GM12878 (cell line): ENCODE results near the gene FOXJ3. TPM values are rescaled to one million over a fixed set of nuclear protein-coding genes. Genes with fewer than 3 reads are reported as not detected.

Experiments used
- ATAC-seq: fragments of 200-7000 bp; cut with Tn5 transposase; 3 replicates; pipeline ENCODE4 v1.9.1; 2020; ENCODE audit warnings: mild to moderate bottlenecking, moderate library complexity
- BruUV-seq: library from RNA; stranded (reverse); fragments of 400-500 nt; replicated peaks from 2 replicates; lab custom pipeline; 2021; lab: Mats Ljungman, UMichigan
- CTCF ChIA-PET: fragments of 300-600 bp; sonication (Branson Sonifier 250); formaldehyde crosslinking; extraction: SDS; loops from one replicate; lab custom pipeline; 2021; ENCODE audit warnings: inconsistent platforms; lab: Yijun Ruan, JAX
- POLR2A ChIA-PET: fragments of 350-600 bp; formaldehyde crosslinking; extraction: SDS; loops from one replicate; lab custom pipeline; 2021; ENCODE audit warnings: inconsistent platforms; lab: Charles Lee
- RAD21 ChIA-PET: fragments of 300-600 bp; sonication (Branson Sonifier 250); formaldehyde crosslinking; loops from one replicate; lab custom pipeline; 2023; ENCODE audit warnings: antibody characterized with exemption; ENCODE audit not compliant: unreplicated experiment; lab: Charles Lee
- SMC1A ChIA-PET: fragments of 300-600 bp; sonication (Branson Sonifier 250); formaldehyde crosslinking; loops from one replicate; lab custom pipeline; 2023; ENCODE audit not compliant: unreplicated experiment, uncharacterized antibody; lab: Charles Lee
- DNase-seq: peaks from one replicate; pipeline ENCODE4 v3.0.0-alpha.2; 2011; ENCODE audit warnings: low read depth, low spot score
- FAIRE-seq: peaks from 3 replicates; lab custom pipeline; 2011; peaks lifted over from hg19 to GRCh38; lab: Jason Lieb, UNC
- H2AFZ ChIP-seq: 2 replicates; pipeline ENCODE4 v1.6.0; 2011; ENCODE audit warnings: low read depth, low read length, control low read depth; ENCODE audit not compliant: control insufficient read depth
- H3K27ac ChIP-seq: 2 replicates; pipeline ENCODE4 v1.5.1; 2011; ENCODE audit warnings: control low read depth; ENCODE audit not compliant: control insufficient read depth, insufficient read depth
- H3K27me3 ChIP-seq, 2 experiments: replicated peaks in 1 of 2; 2 replicates each; pipeline versions ENCODE4 v1.6.0 to v1.6.1; 2011; ENCODE audit warnings: low read length in 1 of 2; ENCODE audit not compliant: control insufficient read depth in 2 of 2, insufficient read depth in 2 of 2
- H3K36me3 ChIP-seq, 2 experiments: 2 replicates each; pipeline ENCODE4 v1.5.1; 2011; ENCODE audit warnings: low read length in 1 of 2; ENCODE audit not compliant: control insufficient read depth in 2 of 2, insufficient read depth in 2 of 2
- H3K4me1 ChIP-seq: 2 replicates; pipeline ENCODE4 v1.6.1; 2011; ENCODE audit warnings: mild to moderate bottlenecking, low read length, moderate library complexity, mixed read lengths; ENCODE audit not compliant: control insufficient read depth, insufficient read depth
- H3K4me2 ChIP-seq: 2 replicates; pipeline ENCODE4 v1.6.0; 2011; ENCODE audit warnings: control low read depth; ENCODE audit not compliant: control insufficient read depth, insufficient read depth
- H3K4me3 ChIP-seq: fragments of 200-600 bp; sonication (generic); 2 replicates; pipeline ENCODE4 v1.5.1; 2016
- H3K79me2 ChIP-seq: 2 replicates; pipeline ENCODE4 v1.6.0; 2011; ENCODE audit warnings: low read length; ENCODE audit not compliant: control insufficient read depth, insufficient read depth
- H3K9ac ChIP-seq: 2 replicates; pipeline ENCODE4 v1.8.0; 2011; ENCODE audit warnings: low read length, control low read depth, mixed read lengths; ENCODE audit not compliant: control insufficient read depth, insufficient read depth
- H3K9me3 ChIP-seq: replicated peaks from 3 replicates; pipeline ENCODE4 v1.5.1; 2011; ENCODE audit warnings: mild to moderate bottlenecking, low read length; ENCODE audit not compliant: control insufficient read depth, insufficient read depth
- H4K20me1 ChIP-seq: 2 replicates; pipeline ENCODE4 v1.6.0; 2011; ENCODE audit not compliant: control insufficient read depth, insufficient read depth
- BCL11A ChIP-seq: IDR thresholded peaks from 2 replicates; pipeline ENCODE4 v1.6.1; 2011; ENCODE audit warnings: low read depth, low read length
- EP300 ChIP-seq, 2 experiments: fragments of 150-350 bp in 1 of 2; IDR thresholded peaks; 2 replicates each; pipeline ENCODE4 v1.6.1; 2011 to 2012; ENCODE audit warnings: low read depth in 2 of 2, low read length in 2 of 2, borderline replicate concordance in 1 of 2, improper control_type of control experiment in 1 of 2, inconsistent platforms in 1 of 2; ENCODE audit not compliant: control insufficient read depth in 1 of 2
- HDAC6 ChIP-seq: fragments of 200-600 bp; sonication (generic); IDR thresholded peaks from one replicate; pipeline ENCODE4 v1.8.0; 2017; ENCODE audit warnings: antibody characterized with exemption; ENCODE audit not compliant: unreplicated experiment
- IKZF2 ChIP-seq, 2 experiments: fragments of 450-650 bp; IDR thresholded peaks; 2 replicates each; pipeline ENCODE4 v1.6.1; 2017; ENCODE audit warnings: mild to moderate bottlenecking in 2 of 2, moderate library complexity in 2 of 2
- MEF2B ChIP-seq: fragments of 450-650 bp; IDR thresholded peaks from 2 replicates; pipeline ENCODE4 v1.6.1; 2018; ENCODE audit warnings: mild to moderate bottlenecking, moderate library complexity; ENCODE audit not compliant: partially characterized antibody, poor library complexity, severe bottlenecking
- POLR2A ChIP-seq: IDR thresholded peaks from 2 replicates; pipeline ENCODE4 v1.6.1; 2011; ENCODE audit warnings: low read depth, mild to moderate bottlenecking, low read length
- RBBP5 ChIP-seq: fragments of 200-600 bp; sonication (generic); conservative IDR thresholded peaks from 2 replicates; pipeline ENCODE4 v1.6.1; 2016
- RFX5 ChIP-seq: IDR thresholded peaks from 2 replicates; pipeline ENCODE4 v1.6.1; 2011; ENCODE audit warnings: low read depth, low read length, improper control_type of control experiment
- TCF3 ChIP-seq: IDR thresholded peaks from 2 replicates; pipeline ENCODE4 v1.6.1; 2012; ENCODE audit warnings: low read depth, mild to moderate bottlenecking, low read length, borderline replicate concordance; ENCODE audit not compliant: insufficient read depth
- ZNF274 ChIP-seq: IDR thresholded peaks from one replicate; pipeline ENCODE4 v1.8.0; 2011; ENCODE audit not compliant: insufficient read length, insufficient read depth
- ZZZ3 ChIP-seq: IDR thresholded peaks from 2 replicates; pipeline ENCODE4 v1.6.1; 2011; ENCODE audit warnings: low read depth; ENCODE audit not compliant: control insufficient read depth, insufficient read length
- WGBS: methylation state at CpG from one replicate; pipeline ENCODE4 v1.1.6; 2016; ENCODE audit warnings: low lambda C conversion rate; ENCODE audit not compliant: insufficient replicate concordance, insufficient coverage; ENCODE audit errors: missing lambda C conversion rate; 5-methylcytosine and 5-hydroxymethylcytosine counted together
- in situ Hi-C: fragments of 300-500 bp; cut with MboI; formaldehyde crosslinking; loops from 9 replicates; pipeline ENCODE4 v1.14.3; 2018; ENCODE audit warnings: mixed read lengths
- intact Hi-C: fragments of 100-400 bp; cut with micrococcal nuclease; formaldehyde crosslinking; loops from one replicate; pipeline ENCODE4 v1.14.2; 2022; ENCODE audit not compliant: unreplicated experiment
- polyA plus RNA-seq, 11 experiments: library from polyadenylated mRNA; depleted of rRNA in 4 of 11; unstranded in 6 of 11; stranded (reverse) in 5 of 11; fragments of >200 nt; fragmentation: Nextera tagmentation in 4 of 11; fragmentation: Illumina TruSeq in 1 of 11; extraction: Ambion mirVana in 4 of 11; extraction: Trizol in 1 of 11; gene quantifications; 1 replicate in 1 of 11; 2 replicates in 10 of 11; pipeline versions ENCODE4 v1.2.1 to v1.2.3, GENCODE V29; 2011 to 2016; ENCODE audit warnings: inconsistent platforms in 2 of 11, missing spikeins in 2 of 11, low read depth in 1 of 11
- total RNA-seq, 4 experiments: library from RNA; depleted of rRNA in 3 of 4; stranded (reverse); fragments of >200 nt in 3 of 4; fragmentation: Illumina TruSeq in 1 of 4; extraction: Trizol in 1 of 4; gene quantifications; 2 replicates each; pipeline versions ENCODE4 v1.2.1 to v1.2.3, GENCODE V29; 2013 to 2021
- TF ChIP-seq, protein P1 (sequence below): IDR thresholded peaks from 2 replicates; pipeline ENCODE4 v1.6.1; 2011; ENCODE audit warnings: low read depth, mild to moderate bottlenecking, low read length, moderate library complexity, borderline replicate concordance; ENCODE audit errors: extremely low read depth

Gene FOXJ3
- total and polyA plus RNA-seq, 10 of the 15 experiments (the other 5 are each of a cell fraction or from before 2014, with no cell fraction given): 9.5 to 54.2 (median 24.7) TPM

DNA sequence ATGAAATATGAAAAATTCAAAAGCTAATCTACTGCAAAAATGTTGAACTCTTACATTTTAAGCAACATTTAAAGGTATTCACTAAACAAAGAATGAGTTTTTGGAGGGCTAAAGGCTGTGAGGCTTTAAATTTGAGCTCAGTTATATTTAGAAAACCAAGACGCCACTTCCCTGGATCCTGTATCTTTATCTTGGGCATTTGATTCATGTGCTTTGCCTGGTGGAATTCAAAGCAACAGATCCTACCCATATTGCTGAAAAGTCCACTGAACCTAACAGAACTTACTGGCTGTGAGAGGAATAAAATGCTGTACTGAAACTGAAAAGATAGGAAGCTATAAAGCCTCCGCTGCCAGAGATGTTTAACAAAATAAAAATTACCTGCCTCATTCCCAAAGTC is 14.3 kb downstream of the FOXJ3 start:
- POLR2A ChIA-PET: interaction anchor here (0.6 to 1.0 kb wide), 2 partner anchors 11 to 1942 kb away, joined by 3 to 4 read pairs; no protein-coding TSS in a partner anchor
- in situ Hi-C loops (no loop called here), intact Hi-C loops (no loop called here)
- FAIRE-seq (no peak), ATAC-seq (no peak), DNase-seq (no peak)
- CTCF ChIA-PET: interaction anchor here (1.3 kb wide), 1 partner anchor 29 kb away, joined by 3 read pairs; no protein-coding TSS in a partner anchor
- WGBS: 95% methylated on average over 2 of the region's 2 CpGs
- peaks cover 0 to 3% of the 10 kb centered on the region in 2 experiments; a peak in 1 of 4 replicates for H3K36me3 ChIP-seq
- peaks cover 93% of the 10 kb centered on the region for H3K79me2 ChIP-seq
- BruUV-seq: no TSS peak
- no peak overlapping the region for H2AFZ ChIP-seq
- no peaks in the 10 kb centered on the region for H3K27me3 ChIP-seq
- SMC1A ChIA-PET: interaction anchor here (0.9 to 2.1 kb wide), 4 partner anchors 9 to 33 kb away, joined by 3 to 8 read pairs (median 4); no protein-coding TSS in a partner anchor
- H4K20me1 ChIP-seq: 0 out of 2 replicates have a peak, but pooled peaks cover 5% of the 10 kb centered on the region
- TF ChIP-seq POLR2A (no peak), RBBP5 (no peak), TCF3 (no peak), MEF2B (no peak), ZZZ3 (no peak), EP300 (IDR thresholded peaks at IDR 0.05; ENCODE audit: borderline replicate concordance in 1 of 2, control insufficient read depth in 1 of 2, low read depth in 2 of 2, low read length in 2 of 2) (no peak), IKZF2 (IDR thresholded peaks at IDR 0.05) (no peak), BCL11A (no peak), RFX5 (no peak), HDAC6 (no peak), ZNF274 (no peak)
- TF ChIP-seq, protein P1, sequence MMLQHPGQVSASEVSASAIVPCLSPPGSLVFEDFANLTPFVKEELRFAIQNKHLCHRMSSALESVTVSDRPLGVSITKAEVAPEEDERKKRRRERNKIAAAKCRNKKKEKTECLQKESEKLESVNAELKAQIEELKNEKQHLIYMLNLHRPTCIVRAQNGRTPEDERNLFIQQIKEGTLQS: no peak
- no peaks in the 10 kb centered on the region for H3K9me3 ChIP-seq
- H3K9ac ChIP-seq: no peak overlapping the region
- no peak overlapping the region for H3K4me3 ChIP-seq
- no peak overlapping the region for H3K4me2 ChIP-seq
- H3K27ac ChIP-seq: no peak overlapping the region
- H3K4me1 ChIP-seq: peaks cover 13% of the 10 kb centered on the region
- RAD21 ChIA-PET: no interaction called here
